Stomach (tissue), 4 donors: Measurements from ENCODE around the gene SH3RF3.

Experiments used
- EP300 ChIP-seq: sonication (generic); formaldehyde crosslinking; IDR thresholded peaks from one replicate; pipeline ENCODE4 v1.6.1; 2017; ENCODE audit warnings: antibody characterized with exemption
- TF ChIP-seq, protein P1 (sequence below), 7 experiments: fragments of 450-650 bp in 4 of 7; fragments of 200-600 bp in 3 of 7; sonication (generic) in 3 of 7; IDR thresholded peaks; one replicate each; pipeline ENCODE4 v1.5.1; 2016 to 2019; ENCODE audit warnings: antibody characterized with exemption in 7 of 7, control low read depth in 2 of 7, mild to moderate bottlenecking in 1 of 7

GRCh38 chr2:109371481-109372170 is 242.6 kb downstream of the SH3RF3 start:
- TF ChIP-seq, protein P1, sequence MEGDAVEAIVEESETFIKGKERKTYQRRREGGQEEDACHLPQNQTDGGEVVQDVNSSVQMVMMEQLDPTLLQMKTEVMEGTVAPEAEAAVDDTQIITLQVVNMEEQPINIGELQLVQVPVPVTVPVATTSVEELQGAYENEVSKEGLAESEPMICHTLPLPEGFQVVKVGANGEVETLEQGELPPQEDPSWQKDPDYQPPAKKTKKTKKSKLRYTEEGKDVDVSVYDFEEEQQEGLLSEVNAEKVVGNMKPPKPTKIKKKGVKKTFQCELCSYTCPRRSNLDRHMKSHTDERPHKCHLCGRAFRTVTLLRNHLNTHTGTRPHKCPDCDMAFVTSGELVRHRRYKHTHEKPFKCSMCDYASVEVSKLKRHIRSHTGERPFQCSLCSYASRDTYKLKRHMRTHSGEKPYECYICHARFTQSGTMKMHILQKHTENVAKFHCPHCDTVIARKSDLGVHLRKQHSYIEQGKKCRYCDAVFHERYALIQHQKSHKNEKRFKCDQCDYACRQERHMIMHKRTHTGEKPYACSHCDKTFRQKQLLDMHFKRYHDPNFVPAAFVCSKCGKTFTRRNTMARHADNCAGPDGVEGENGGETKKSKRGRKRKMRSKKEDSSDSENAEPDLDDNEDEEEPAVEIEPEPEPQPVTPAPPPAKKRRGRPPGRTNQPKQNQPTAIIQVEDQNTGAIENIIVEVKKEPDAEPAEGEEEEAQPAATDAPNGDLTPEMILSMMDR (IDR thresholded peaks at IDR 0.05): no peak
- TF ChIP-seq EP300: no peak
